OCI-LY7 (cell line): ENCODE results near the gene SPTAN1.

Experiments
- EZH2phosphoT487 ChIP-seq: fragments of 200-600 bp; sonication (generic); IDR thresholded peaks from 2 replicates; pipeline ENCODE4 v1.6.1; 2018; ENCODE audit warnings: low read depth, borderline replicate concordance, mild to moderate bottlenecking, mixed run types, antibody characterized with exemption, low read length, moderate library complexity, mixed read lengths
- TF ChIP-seq, protein P1 (sequence below): fragments of 200-600 bp; sonication (generic); conservative IDR thresholded peaks from 2 replicates; pipeline ENCODE4 v1.5.1; 2014; ENCODE audit warnings: mild to moderate bottlenecking, antibody characterized with exemption, low read length, moderate library complexity, mixed read lengths

DNA sequence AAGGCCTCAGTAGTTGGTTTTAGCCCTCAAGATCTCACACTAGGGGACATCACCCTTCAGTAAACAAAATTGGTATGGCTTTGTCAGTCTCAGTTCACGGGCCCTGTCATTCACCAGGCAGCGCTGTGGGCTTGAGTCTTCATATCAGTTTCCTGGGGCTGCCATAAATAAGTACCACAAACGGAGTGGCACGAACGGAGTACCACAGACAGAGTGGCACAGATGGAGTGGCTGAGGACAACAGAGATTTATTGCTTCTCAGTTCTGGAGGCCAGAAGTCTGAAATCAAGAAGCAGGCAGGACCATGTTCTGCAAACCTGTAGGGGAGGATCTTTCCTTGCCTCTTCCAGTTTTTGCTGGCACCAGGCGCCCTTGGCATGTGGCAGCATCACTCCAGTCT lies 66.7 kb downstream of the SPTAN1 start:
- TF ChIP-seq, protein P1, sequence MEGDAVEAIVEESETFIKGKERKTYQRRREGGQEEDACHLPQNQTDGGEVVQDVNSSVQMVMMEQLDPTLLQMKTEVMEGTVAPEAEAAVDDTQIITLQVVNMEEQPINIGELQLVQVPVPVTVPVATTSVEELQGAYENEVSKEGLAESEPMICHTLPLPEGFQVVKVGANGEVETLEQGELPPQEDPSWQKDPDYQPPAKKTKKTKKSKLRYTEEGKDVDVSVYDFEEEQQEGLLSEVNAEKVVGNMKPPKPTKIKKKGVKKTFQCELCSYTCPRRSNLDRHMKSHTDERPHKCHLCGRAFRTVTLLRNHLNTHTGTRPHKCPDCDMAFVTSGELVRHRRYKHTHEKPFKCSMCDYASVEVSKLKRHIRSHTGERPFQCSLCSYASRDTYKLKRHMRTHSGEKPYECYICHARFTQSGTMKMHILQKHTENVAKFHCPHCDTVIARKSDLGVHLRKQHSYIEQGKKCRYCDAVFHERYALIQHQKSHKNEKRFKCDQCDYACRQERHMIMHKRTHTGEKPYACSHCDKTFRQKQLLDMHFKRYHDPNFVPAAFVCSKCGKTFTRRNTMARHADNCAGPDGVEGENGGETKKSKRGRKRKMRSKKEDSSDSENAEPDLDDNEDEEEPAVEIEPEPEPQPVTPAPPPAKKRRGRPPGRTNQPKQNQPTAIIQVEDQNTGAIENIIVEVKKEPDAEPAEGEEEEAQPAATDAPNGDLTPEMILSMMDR: no peak
- TF ChIP-seq EZH2phosphoT487: no peak
